GM21717 (cell line): Measurements from ENCODE around the gene SIRT2.
"Not testable (repeated sequence)": the region's sequence is repeated elsewhere in the genome, so short reads cannot be mapped to it uniquely, and the experiment has no call there.

ENCODE experiments used
- ATAC-seq: cut with Tn5 transposase; IDR thresholded peaks from one replicate; pipeline ENCODE4 v1.9.1; 2021; ENCODE audit warnings: mild to moderate bottlenecking, moderate library complexity; ENCODE audit not compliant: unreplicated experiment

The SIRT2 gene

DNA sequence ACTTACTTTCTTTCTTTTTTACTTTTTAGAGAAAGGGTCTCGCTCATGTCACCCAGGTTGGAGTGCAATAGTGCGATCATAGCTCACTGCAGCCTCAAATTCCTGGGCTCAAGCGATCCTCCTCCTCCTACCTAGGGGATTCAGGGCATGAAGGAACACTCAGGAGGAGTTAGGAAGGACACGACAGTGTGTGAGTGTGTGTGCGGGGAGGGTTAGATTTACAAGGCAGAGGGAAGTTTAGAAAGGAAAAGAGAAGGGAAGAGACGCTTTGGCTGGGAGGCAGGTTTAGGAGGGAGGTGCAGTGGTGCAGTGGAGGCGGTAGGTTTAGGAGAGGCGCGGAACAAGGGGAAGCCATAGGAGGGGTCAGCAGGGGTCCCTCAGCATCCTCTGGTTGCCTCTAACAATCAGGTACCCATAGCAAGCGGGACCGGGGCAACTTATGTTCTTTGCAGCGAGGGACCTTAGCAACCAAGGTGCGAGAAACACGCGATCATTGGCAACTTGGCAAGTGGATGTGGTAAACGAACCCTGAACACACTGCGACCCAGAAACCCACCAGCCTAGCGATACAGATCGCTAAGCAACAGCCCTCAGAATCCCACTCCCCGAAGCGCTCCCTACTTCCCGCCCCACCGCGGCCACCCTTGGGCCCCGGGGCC is 501 bp downstream of the SIRT2 start:
- peak; percentile 2 for ATAC-seq

DNA sequence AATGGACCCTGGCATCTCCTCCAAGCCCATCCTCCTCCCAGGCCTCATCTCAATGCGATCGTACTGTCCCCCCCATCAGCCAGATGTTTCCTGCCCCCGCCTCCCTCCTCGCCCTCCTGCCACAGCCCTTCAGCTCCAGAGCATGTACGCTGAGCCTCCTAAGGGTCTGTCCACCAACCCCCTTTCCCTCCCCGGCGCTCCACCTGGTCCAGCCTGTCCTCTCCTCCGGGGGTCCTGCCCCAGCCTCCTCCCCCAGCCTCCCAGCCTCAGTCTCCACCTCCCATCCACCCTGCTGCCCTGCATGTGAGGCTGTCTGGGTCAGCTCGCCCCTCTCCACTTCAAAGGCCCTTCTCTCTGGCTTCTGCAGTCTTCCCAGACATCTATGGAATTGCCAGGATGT is 4.5 kb downstream of the SIRT2 start:
- no peak for ATAC-seq

DNA sequence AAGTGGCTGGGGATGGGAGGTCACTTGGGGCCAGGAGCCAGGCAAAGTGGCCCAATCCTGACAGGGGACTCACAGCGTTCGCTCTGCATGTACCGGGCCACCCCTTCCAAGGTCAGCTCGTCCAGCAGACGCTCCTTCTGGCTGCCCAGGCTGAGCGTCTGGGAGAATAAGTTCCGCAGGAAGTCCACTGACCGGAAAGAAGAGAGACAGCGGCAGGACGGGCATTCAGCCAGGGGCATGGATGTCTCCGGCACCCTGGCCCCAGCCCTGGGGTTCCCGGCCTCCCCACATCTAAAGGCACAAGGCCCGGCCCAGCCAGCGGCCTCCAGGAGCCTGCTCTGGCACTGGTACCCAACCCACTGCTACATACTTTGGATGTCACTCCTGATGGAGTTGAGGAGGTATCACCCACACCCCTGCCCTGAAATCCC is 6.1 kb downstream of the SIRT2 start:
- no peak for ATAC-seq

DNA sequence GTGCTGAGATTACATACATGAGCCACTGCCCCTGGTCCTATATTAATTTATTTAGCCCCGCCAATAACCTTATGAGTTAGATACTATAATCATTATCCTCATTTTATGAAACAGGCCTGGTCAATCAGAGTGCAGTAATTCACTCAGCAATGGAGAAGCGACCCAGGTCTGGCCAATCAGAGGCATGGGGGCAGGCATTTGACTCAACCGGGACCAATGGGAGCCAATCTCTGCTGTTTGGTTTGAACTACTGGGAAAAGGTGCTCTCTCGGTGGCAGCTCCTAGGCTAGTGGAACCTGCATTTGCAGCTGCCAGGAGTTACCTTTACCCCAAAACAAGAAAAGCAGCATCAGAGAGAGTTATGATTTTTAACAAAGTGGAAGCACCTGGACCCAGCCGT is 6.6 kb downstream of the SIRT2 start:
- no peak for ATAC-seq

DNA sequence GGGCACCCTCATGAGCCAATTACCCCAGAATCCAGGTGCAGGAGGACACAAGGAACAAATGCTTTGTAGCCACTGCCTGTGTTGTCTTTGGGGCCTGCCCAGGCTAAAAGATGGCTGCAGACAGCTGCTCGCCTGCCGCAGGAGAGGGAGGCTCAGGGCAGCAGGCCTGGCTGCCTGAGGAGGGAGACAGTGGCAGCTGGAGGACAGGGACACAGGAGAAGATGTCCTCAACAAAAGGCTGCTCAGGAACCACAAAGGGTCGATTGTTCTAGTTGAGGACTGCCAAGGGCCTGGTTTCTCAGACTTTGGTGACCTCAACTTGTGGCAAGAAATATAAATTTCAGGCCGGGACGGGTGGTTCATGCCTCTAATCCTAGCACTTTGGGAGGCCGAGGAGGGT is 7.6 kb downstream of the SIRT2 start:
- ATAC-seq = no peak

DNA sequence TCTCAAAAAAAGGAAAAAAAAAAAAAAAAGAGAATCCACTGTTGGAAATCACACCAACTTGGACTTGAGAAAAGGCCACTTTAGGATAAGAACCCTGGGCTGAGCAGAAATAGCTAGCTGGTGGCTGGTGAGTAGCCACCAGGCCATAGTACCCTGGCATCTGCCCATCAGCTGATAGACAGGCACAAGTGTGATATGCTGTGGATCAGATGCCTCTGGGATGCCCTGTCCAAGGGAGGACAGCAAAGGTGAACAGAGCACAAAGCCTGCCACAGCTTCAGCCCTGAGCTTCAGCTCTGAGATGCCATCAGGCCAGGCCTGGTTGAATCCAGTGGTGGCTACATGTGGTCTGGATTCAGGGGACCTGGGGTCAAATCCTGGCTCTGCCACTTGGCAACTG is 8.7 kb downstream of the SIRT2 start:
- no peak for ATAC-seq

DNA sequence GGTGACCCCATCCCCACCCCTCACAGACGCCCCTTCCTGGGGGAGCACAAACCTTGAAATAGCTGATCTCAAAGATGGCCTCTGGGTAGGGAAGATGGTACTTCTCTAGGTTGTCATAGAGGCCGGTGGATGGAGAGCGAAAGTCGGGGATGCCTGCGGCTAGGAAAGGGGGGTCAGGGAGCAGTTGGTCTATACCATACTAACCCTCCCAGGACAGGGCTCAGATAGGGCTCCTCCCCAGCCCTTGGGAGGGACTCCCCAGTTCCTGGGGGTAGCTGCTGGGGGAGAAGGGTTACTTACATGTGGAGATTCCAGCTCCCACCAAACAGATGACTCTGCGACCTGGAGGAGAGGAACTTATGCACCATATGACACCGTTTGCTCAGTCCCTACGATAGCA is 9.6 kb downstream of the SIRT2 start:
- no peak for ATAC-seq

DNA sequence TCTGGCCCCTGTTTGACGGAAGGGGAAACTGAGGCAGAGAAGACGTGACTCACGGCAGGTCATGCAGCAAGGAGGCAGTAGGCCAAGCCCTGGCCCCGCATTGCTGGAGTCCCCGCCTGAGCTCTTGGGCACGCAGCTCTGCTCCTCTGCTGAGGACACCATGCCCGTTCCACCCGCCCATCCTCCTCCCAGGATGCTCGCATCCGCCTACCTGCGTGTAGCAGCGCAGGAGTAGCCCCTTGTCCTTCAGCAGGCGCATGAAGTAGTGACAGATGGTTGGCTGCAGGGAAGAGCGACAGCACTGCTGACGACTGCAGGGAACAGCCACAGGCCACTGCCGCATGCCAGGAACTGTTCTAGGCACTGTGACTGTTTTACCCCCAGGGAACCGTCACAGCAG is 10.5 kb downstream of the SIRT2 start:
- no peak for ATAC-seq

DNA sequence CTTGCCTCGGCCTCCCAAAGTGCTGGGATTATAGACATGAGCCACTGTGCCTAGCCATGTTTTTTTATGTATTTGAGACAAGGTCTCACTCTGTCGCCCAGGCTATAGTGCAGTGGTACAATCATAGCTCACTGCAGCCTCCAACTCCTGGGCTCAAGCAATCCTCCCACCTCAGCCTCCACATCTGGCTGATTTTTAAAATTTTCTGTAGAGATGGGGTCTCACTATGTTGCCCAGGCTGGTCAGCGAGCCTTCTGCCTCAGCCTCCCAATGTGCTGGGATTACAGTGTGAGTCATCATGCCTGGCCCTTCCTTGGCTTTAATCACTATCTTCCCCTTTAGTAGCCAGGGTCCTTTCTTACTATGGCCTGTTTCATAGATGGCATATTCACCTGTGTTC is 14.7 kb downstream of the SIRT2 start:
- ATAC-seq = not testable (repeated sequence)

DNA sequence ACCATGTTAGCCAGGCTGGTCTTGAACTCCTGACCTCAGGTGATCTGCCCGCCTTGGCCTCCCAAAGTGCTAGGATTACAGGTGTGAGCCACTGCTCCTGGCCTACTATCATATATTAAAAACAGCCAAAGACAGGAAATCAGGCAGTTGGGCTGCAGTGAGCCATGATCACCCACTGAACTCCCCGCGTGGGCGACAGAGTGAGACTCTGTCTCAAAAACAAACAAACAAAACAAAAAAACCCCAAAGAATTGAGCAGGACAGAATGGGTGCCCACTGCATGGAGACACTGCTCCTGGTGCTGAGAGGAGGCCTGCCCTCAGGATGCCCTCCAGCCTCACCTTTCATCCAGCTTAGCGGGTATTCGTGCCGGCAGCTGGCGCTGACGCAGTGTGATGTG is 16.1 kb downstream of the SIRT2 start:
- no peak for ATAC-seq

DNA sequence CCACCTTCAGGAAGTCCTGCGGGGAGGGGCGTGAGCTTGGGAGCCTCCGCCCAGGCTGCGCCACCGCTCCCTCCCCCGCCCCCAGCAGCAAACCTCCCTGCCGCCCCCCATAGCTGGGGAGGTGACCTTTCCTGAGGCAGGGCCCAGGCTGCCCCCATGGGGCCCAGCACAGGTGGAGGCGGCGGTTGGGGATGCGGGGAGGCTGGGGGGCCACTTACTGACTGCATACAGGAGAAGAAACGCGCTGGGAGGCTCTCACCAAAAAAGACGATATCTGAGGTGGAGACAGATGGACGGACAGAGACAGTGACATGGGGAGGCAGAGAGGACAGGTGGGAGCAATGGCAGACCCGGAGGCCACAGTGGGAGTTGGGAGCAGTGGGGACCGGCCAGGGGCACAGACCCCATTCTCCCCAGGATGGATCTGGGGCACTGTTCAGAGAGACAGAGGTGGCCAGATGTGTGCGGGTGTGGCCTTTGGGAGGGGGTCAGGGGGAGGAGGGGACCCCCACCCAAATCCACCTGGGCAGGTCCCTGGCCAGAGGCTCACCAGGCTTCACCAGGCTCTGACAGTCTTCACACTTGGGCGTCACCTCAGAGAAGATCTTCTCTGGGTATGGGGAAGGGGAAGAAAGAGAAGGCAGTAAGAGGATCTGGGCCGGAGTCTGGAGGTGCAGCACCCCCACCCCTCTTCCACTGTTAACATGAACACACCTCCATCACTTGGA is 18.4 kb downstream of the SIRT2 start:
- ATAC-seq = no peak

DNA sequence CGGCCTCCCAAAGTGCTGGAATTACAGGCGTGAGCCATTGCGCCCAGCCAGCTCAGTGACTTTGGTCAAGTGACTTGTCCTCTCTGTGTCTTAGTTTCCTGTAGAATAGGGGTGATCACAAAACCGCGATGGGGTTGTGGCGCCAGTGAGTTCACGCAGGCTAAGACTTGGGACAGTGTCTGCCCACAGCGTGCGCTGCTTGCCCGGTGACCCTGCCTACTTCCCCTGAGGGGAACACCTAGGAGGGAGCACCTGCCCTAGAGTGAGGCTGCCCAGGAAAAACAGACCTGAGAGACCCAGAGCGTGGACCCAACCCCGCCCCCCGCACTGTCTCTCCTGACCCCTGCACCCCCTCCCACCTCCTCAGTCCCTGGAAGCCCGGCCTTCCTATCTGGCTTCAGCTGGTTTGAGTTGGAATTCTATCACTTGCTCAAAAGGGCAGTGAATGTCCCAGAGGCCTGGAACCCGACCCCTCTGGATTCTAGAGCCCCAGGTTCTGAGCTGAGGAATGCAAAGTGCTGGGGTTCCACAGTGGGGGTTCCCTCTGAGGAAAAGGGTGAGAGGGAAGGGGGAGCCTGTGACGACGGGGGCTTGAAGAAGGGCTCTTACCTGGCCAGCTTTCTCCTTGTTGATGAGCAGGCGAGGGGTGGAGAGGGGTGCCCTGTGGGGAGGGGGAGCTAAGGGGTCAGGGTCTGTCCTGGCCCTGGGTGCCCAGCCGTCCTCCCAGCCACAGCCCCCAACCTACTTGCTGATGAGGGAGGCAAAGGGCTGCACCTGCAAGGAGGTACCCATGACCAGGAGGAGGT is 19.1 kb downstream of the SIRT2 start:
- no peak for ATAC-seq

DNA sequence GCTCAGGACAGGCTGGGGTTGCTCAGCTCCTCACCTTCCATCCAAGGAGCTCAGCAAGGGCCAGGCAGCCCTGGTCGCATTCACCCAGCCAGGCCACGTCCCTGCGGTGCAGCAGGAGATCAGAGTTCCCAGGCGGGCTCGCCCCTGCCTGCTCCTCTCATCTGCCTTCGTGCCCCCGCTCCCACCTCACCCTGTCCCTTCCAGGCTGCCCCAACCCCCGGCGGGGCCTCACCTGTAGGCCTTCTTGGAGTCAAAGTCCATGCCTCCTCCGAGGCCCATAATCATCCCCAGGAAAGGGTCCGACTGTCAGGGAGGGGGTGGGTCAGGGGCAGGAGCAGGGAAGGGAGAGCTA is 20.0 kb downstream of the SIRT2 start:
- ATAC-seq = no peak

DNA sequence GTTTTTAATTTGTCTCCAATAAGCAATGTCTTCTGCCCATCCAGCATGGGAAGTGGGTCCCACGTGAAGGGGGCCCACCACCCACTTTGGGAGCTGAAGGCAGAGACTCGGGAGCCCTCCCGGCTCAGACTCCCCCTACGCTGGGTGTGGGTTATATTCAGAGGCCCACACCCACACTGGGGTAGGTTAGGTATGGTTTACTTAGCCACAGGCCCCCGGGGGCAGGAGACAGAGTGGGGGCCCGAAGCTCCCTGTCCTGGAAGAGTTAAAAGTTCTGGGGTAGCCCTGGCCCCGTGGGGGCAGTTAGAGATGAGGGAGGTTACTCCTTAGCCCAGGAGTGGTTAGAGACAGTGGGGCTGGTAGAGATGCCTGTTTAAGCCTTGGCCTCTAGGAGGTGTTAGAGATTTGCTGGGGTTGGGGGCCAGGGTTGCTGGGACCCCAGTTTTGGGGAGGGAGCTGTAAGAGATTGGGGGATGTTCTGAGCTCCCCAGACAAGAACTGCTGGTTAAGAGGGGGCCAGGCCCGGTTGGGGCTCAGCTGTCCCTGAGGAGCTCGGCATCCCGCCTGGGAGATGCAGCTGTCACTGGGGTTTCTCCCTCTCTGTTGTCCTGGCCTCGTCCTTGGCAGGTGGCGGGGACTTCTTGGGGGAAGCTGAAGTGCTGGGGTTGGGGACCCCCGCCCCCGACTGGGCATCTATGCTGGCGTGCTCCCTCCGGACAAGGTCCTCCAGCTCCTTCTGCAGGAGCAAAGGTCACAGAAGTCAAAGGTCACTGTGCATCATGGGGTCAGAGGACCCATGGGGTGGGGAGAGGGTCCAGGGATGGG is 20.6 kb downstream of the SIRT2 start:
- ATAC-seq = no peak

DNA sequence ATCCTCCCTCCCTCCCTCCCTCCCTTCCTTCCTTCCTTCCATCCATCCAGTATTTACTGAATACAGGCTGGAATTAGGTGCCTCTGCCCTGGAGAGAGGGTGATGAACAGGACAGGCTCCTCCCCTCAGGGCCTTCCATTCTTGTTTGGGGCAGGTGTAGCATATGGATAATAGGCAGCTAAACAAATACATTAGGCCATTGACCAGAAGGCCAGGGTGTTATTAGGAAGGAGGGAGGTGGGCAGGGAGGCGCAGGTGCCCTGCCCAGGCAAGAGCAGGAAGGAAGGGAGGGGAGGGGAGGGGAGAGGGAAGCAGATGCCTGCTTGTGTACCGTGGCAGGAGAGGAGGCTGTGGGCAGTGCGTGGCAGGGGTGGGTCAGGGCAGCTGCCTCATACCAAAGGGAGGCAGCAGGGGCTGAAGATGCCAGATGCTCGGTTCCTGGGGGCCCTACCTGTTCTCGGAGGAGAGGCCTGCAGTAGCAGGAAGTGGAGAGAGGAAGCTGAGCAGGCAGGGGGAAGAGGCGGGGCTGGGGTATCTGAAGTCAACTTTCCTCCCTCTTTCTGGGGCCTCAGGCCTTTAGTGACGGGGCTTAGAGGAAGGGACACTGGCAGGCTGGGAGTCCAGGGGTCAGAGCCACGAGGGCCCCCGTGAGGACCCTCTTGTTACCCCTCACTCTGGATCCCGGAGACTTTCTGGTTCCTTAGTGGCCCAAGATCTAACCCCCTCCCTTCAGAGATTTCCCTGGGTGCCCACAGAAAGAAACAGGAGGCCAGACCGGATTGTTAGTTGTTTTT is 21.4 kb downstream of the SIRT2 start, which contains the start of gene RINL:
Gene RINL, minus strand, starts transcription at position 495 of the 794 bp plus-strand sequence. CDS start 1,533 bp downstream, outside the sequence.
- no peak for ATAC-seq

DNA sequence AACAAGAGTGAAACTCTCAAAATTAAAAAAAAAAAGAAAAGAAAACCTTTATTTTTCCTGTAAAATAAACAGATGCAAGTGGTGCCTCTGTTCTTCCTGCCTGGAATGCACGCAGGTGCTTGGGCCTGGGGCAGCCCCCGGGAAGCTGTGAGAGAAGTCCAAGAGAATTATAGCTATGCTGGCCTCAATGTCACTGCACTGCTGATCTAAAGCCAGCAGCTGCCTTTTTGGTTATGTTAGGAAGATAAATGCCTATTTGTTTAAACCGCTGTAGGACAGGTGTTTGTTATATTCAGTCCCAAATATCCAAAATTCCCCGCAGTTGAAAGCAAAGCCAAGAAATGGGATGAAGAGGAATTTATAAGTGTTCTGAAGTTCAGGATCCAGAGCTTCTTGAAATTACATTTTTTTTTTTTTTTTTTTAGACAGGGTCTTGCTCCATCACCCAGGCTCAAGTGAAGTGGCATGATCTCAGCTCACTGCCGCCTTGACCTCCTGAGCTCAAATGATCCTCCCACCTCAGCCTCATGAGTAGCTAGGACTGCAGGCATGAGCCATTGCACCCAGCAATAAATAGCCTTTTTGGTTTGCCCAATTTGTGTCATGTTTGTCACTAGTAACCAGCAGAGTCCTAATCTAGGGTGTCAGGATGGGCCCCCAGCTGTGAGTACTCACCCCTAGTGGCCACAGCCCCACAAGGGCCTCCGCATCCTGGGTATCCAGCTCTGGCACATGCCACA is 23.6 kb downstream of the SIRT2 start:
- no peak for ATAC-seq

DNA sequence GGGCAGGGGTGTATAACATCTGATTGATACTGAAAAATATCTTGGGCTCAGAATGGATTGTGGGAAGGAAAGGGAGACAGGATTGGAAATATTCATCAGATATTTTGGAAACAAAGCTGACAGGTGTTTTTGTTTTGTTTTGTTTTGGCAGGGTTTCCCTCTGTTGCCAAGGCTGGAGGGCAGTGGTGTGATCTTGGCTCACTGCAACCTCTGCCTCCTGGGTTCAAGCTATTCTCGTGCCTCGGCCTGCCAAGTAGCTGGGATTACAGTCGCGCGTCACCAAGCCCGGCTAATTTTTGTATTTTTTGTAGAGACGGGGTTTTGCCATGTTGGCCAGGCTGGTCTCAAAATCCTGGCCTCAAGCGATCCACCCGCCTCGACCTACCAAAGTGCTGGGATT is 26.0 kb downstream of the SIRT2 start:
- ATAC-seq = not testable (repeated sequence)

DNA sequence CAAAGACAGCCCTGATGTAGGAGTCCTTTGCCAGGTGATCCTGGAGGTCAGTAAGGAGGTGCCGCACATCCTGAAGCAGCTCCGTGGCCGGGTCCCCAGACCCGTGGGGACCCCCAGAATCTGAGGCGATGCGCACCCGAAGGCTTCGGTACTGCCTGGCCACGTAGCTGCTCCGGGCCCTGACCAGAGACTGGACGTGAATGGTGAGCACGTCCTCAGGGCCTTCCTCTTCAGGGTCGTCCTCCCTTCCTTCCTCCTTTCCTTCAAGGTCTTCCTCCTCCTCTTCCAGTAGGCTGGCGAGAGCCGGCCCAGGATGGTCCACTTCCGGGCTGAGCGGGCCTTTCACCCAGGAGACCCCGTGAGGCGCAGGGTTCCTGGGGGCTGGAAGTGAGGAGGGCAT is 28.8 kb downstream of the SIRT2 start:
- no peak for ATAC-seq

DNA sequence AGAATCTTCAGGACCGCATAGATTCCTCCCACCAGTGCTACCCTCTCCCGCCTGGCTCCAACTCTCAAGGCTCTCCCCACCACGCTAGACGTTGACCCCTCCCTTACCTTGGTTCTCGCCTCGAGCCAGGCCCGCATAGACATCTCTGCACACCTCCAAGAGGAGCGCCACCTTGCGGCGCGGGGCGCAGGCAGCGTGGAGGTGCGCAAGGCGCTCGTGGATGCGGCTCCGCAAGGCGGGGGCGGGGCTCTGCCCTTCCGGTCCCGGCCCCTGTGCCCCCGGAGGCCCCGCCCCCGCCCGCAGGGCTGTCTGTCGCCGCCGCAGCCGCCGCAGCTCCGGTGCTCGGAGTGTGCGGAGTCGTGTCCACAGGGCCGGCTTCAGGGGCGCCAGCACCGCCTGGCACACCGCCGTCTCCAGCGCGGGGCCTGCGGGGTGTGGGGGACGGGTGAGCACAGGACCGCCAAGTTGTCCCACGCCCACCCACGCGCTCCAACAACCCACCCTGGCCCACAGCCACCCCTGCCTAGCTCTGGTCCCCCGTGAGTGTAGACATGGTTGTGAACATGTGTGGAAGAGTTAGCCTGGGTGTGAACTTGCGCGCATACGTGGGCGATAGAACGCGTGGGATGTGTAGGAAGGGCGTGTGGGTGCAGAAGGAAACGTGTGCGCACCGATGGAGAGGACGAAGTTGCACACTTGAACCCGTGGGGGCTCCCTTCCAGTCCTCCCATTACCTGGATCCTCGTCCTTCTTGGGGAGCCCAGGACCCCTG is 29.4 kb downstream of the SIRT2 start:
- peak; percentile 45 for ATAC-seq
